ENCODE results near the gene ECE2.

Gene ECE2

GRCh38 chr3:184239221-184239620 lies 36.6 kb upstream of the ECE2 start:
- Histone ChIP-seq H3K36me3 (ENCODE audit: control insufficient read depth in 2 of 2, insufficient read depth in 1 of 2, low read length in 2 of 2) (peaks cover 0 to 25% of the 10 kb centered on the region in 2 experiments; a peak in 1 of 3 replicates), H3K27ac (ENCODE audit: extremely low read depth, low read depth, low read length) (no peak overlapping the region), H3K4me3 (ENCODE audit: low read depth, low read length) (no peak overlapping the region), H3K9me3 (ENCODE audit: control insufficient read depth, insufficient read depth, low read depth, low read length) (no peaks in the 10 kb centered on the region), H3K4me1 (ENCODE audit: control insufficient read depth, insufficient read depth, low read length) (no peaks in the 10 kb centered on the region)
- TF ChIP-seq ZNF510 (tag by site-specific recombination; IDR thresholded peaks at IDR 0.05; ENCODE audit: insufficient replicate concordance) (no peak), ZNF830 (tag by site-specific recombination; IDR thresholded peaks at IDR 0.05; ENCODE audit: low read depth) (no peak), ZNF274 (IDR thresholded peaks at IDR 0.05; ENCODE audit: low read length) (no peak), ZNF274 (tag by site-specific recombination; IDR thresholded peaks at IDR 0.05; ENCODE audit: borderline replicate concordance) (no peak), ZSCAN30 (tag by site-specific recombination; IDR thresholded peaks at IDR 0.05) (no peak), ZNF501 (tag by site-specific recombination; IDR thresholded peaks at IDR 0.05) (no peak), ZNF23 (tag by site-specific recombination; IDR thresholded peaks at IDR 0.05; ENCODE audit: borderline replicate concordance) (no peak), ZIC2 (tag by site-specific recombination; IDR thresholded peaks at IDR 0.05) (no peak), SCRT1 (tag by site-specific recombination; IDR thresholded peaks at IDR 0.05; ENCODE audit: borderline replicate concordance) (no peak), ZNF169 (tag by site-specific recombination; IDR thresholded peaks at IDR 0.05) (no peak), ZNF211 (tag by site-specific recombination; IDR thresholded peaks at IDR 0.05; ENCODE audit: low read depth) (no peak), ZSCAN4 (tag by site-specific recombination; IDR thresholded peaks at IDR 0.05) (no peak), TRIM28 (IDR thresholded peaks at IDR 0.05; ENCODE audit: borderline replicate concordance, low read length) (no peak)
- CTCF ChIA-PET, result interaction anchor here (0.6 to 8.7 kb wide), 2 partner anchors 12 to 15 kb away, joined by 3 to 66 read pairs; partner anchors contain the start of gene VWA5B2
- POLR2A ChIA-PET, result interaction anchor here (1.2 kb wide), 1 partner anchor 22 kb away, joined by 4 read pairs; the partner anchor contains the start of gene CAMK2N2

DNA sequence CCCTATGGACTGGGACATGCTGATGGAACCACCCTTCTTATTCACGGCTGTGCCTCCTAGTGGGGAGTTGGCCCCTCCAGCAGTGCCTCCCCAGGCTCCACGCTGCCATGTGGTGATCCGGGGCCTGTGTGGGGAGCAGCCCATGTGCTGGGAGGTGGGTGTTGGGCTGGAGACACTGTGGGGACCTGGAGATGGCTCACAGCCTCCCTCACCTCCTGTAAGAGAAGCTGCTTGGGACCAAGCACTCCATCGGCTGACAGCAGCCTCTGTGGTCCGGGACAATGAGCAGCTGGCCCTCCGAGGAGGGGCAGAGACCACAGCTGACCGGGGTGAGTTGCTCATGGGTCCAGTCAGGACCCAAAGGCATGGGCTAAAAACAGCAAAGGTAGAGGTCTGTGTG lies 36.1 kb upstream of the ECE2 start:
- Histone ChIP-seq H3K36me3 (ENCODE audit: control insufficient read depth in 2 of 2, insufficient read depth in 1 of 2, low read length in 2 of 2) (peaks cover 0 to 30% of the 10 kb centered on the region in 2 experiments; a peak in 1 of 3 replicates), H3K4me1 (ENCODE audit: control insufficient read depth, insufficient read depth, low read length) (no peaks in the 10 kb centered on the region), H3K4me3 (ENCODE audit: low read depth, low read length) (no peak overlapping the region), H3K27ac (ENCODE audit: extremely low read depth, low read depth, low read length) (no peak overlapping the region), H3K9me3 (ENCODE audit: control insufficient read depth, insufficient read depth, low read depth, low read length) (no peaks in the 10 kb centered on the region)
- CTCF ChIA-PET, result interaction anchor here (8.7 kb wide), 1 partner anchor 12 kb away, joined by 66 read pairs; the partner anchor contains the start of gene VWA5B2
- no peak for TF ChIP-seq ZBTB7A (tag by site-specific recombination; IDR thresholded peaks at IDR 0.05; ENCODE audit: low read depth)
- TF ChIP-seq SP7 (tag by site-specific recombination; IDR thresholded peaks at IDR 0.05), result no peak
- TF ChIP-seq ZIC2 (tag by site-specific recombination; IDR thresholded peaks at IDR 0.05), result peak; percentile 14; the same call in 1 of the 2 replicates
- TF ChIP-seq ZNF555 (tag by site-specific recombination; conservative IDR thresholded peaks at IDR 0.05), result no peak
- no peak for TF ChIP-seq ZBTB6 (tag by site-specific recombination; IDR thresholded peaks at IDR 0.05)
- POLR2A ChIA-PET, result interaction anchor here (1.1 to 1.2 kb wide), 3 partner anchors 19 to 63 kb away, joined by 4 read pairs; partner anchors contain the start of gene CAMK2N2

- Histone ChIP-seq H3K9me3 (ENCODE audit: control insufficient read depth, insufficient read depth, low read depth, low read length) (no peaks in the 10 kb centered on the region), H3K4me3 (ENCODE audit: low read depth, low read length) (no peak overlapping the region), H3K4me1 (ENCODE audit: control insufficient read depth, insufficient read depth, low read length) (no peaks in the 10 kb centered on the region), H3K36me3 (ENCODE audit: control insufficient read depth in 2 of 2, insufficient read depth in 1 of 2, low read length in 2 of 2) (peaks cover 0 to 39% of the 10 kb centered on the region in 2 experiments; a peak in 1 of 3 replicates), H3K27ac (ENCODE audit: extremely low read depth, low read depth, low read length) (no peak overlapping the region)
- CTCF ChIA-PET, result interaction anchor here (0.7 to 8.7 kb wide), 3 partner anchors 13 to 97 kb away, joined by 3 to 66 read pairs (median 4); partner anchors contain the start of gene VWA5B2
- POLR2A ChIA-PET, result interaction anchor here (1.1 to 1.2 kb wide), 3 partner anchors 20 to 64 kb away, joined by 4 read pairs; partner anchors contain the start of gene CAMK2N2
- no peak for TF ChIP-seq ZNF76 (tag by site-specific recombination; IDR thresholded peaks at IDR 0.05; ENCODE audit: borderline replicate concordance, low read depth)
- TF ChIP-seq, protein P1, sequence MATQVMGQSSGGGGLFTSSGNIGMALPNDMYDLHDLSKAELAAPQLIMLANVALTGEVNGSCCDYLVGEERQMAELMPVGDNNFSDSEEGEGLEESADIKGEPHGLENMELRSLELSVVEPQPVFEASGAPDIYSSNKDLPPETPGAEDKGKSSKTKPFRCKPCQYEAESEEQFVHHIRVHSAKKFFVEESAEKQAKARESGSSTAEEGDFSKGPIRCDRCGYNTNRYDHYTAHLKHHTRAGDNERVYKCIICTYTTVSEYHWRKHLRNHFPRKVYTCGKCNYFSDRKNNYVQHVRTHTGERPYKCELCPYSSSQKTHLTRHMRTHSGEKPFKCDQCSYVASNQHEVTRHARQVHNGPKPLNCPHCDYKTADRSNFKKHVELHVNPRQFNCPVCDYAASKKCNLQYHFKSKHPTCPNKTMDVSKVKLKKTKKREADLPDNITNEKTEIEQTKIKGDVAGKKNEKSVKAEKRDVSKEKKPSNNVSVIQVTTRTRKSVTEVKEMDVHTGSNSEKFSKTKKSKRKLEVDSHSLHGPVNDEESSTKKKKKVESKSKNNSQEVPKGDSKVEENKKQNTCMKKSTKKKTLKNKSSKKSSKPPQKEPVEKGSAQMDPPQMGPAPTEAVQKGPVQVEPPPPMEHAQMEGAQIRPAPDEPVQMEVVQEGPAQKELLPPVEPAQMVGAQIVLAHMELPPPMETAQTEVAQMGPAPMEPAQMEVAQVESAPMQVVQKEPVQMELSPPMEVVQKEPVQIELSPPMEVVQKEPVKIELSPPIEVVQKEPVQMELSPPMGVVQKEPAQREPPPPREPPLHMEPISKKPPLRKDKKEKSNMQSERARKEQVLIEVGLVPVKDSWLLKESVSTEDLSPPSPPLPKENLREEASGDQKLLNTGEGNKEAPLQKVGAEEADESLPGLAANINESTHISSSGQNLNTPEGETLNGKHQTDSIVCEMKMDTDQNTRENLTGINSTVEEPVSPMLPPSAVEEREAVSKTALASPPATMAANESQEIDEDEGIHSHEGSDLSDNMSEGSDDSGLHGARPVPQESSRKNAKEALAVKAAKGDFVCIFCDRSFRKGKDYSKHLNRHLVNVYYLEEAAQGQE (tag by site-specific recombination; IDR thresholded peaks at IDR 0.05), result peak; percentile 94
- no peak for TF ChIP-seq ZNF544 (tag by site-specific recombination; IDR thresholded peaks at IDR 0.05)
- TF ChIP-seq ZNF121 (tag by site-specific recombination; IDR thresholded peaks at IDR 0.05), result no peak
- no peak for TF ChIP-seq ZIC2 (tag by site-specific recombination; IDR thresholded peaks at IDR 0.05)
These were observed 35.3 kb upstream of the ECE2 start for GRCh38 chr3:184240384-184241140.

Measured in HEK293 (cell line).